DND-41 (cell line): Measurements from ENCODE around the gene FBXL13.

Experiments
- CTCF ChIP-seq: IDR thresholded peaks from 2 replicates; pipeline ENCODE4 v1.5.1; 2012; ENCODE audit warnings: borderline replicate concordance, low read length, moderate library complexity, mild to moderate bottlenecking; ENCODE audit not compliant: poor library complexity, severe bottlenecking; ENCODE audit errors: extremely low read depth
- EZH2 ChIP-seq: IDR thresholded peaks from 3 replicates; pipeline ENCODE4 v1.6.1; 2012; ENCODE audit warnings: borderline replicate concordance, low read depth, mild to moderate bottlenecking, moderate library complexity, low read length, inconsistent platforms; ENCODE audit not compliant: severe bottlenecking

- TF ChIP-seq CTCF: no peak
- TF ChIP-seq EZH2: no peak
Measured at GRCh38 chr7:103117465-103117864, 42.9 kb upstream of the FBXL13 start.
